Ascending aorta (tissue), 2 donors: ENCODE measurements around the gene ASIC3. TPM values are rescaled to one million over a fixed set of nuclear protein-coding genes. Genes with fewer than 3 reads are reported as not detected.

Experiments used
- DNase-seq, 2 donors: peaks; one replicate each; pipeline ENCODE4 v3.0.0-alpha.2; 2019; ENCODE audit warnings: low spot score in 2 of 2
- H3K27ac ChIP-seq, 2 donors: fragments of 200-600 bp; sonication (generic); one replicate each; pipeline ENCODE4 v1.5.1; 2016 to 2017; ENCODE audit warnings: mild to moderate bottlenecking in 1 of 2
- H3K27me3 ChIP-seq: fragments of 200-600 bp; sonication (generic); one replicate; pipeline ENCODE4 v1.5.1; 2017
- H3K36me3 ChIP-seq, 2 donors: fragments of 200-600 bp; sonication (generic); one replicate each; pipeline ENCODE4 v1.5.1; 2016
- H3K4me1 ChIP-seq, 2 donors: fragments of 200-600 bp; sonication (generic); one replicate each; pipeline ENCODE4 v1.5.1; 2016 to 2017; ENCODE audit warnings: mild to moderate bottlenecking in 1 of 2
- H3K4me3 ChIP-seq, 2 donors: fragments of 200-600 bp; sonication (generic); one replicate each; pipeline ENCODE4 v1.5.1; 2016 to 2017; ENCODE audit warnings: mild to moderate bottlenecking in 1 of 2
- H3K9me3 ChIP-seq, 2 donors: fragments of 200-600 bp; sonication (generic); one replicate each; pipeline ENCODE4 v1.5.1; 2016
- CTCF ChIP-seq, 3 experiments: fragments of 200-600 bp in 2 of 3; fragments of 450-650 bp in 1 of 3; sonication (generic) in 2 of 3; IDR thresholded peaks; one replicate each; pipeline ENCODE4 v1.5.1; 2016 to 2019; ENCODE audit warnings: antibody characterized with exemption in 3 of 3, mild to moderate bottlenecking in 1 of 3, moderate library complexity in 1 of 3
- intact Hi-C: fragments of 100-400 bp; cut with DNase I; formaldehyde crosslinking; loops from one replicate; pipeline ENCODE4 v1.15.1; 2023
- total RNA-seq: library from RNA; depleted of rRNA; stranded (reverse); fragments of >200 nt; gene quantifications from one replicate; pipeline ENCODE4 v1.1.0, GENCODE V29; 2016

The ASIC3 gene
- total RNA-seq, 1 donor from 2014 or later, result not detected

- H3K4me1 ChIP-seq, result peaks cover 4 to 5% of the 10 kb centered on the region in 2 donors
- intact Hi-C loops, result no loop called here
- DNase-seq, result no peak
- peak; percentile 56 to 75 (median 57) for TF ChIP-seq CTCF (IDR thresholded peaks at IDR 0.05)
- peak overlapping the region in 1 of 2 donors; percentile 20 for H3K4me3 ChIP-seq
- no peaks in the 10 kb centered on the region for H3K9me3 ChIP-seq
- H3K36me3 ChIP-seq, result no peaks in the 10 kb centered on the region
- peaks cover 8% of the 10 kb centered on the region for H3K27me3 ChIP-seq
- H3K27ac ChIP-seq, result no peak overlapping the region
These were observed 39.6 kb upstream of the ASIC3 start for GRCh38 chr7:151008511-151009323.

- peaks cover 8% of the 10 kb centered on the region for H3K27me3 ChIP-seq
- TF ChIP-seq CTCF (IDR thresholded peaks at IDR 0.05), result no peak
- no peaks in the 10 kb centered on the region for H3K9me3 ChIP-seq
- no peak for DNase-seq
- peaks cover 5 to 9% of the 10 kb centered on the region in 2 donors for H3K4me1 ChIP-seq
- no peak overlapping the region for H3K27ac ChIP-seq
- intact Hi-C loops, result loop anchor here (5.0 kb wide), 1 partner anchor 103 kb away; no protein-coding TSS in a partner anchor
- no peak overlapping the region for H3K4me3 ChIP-seq
- H3K36me3 ChIP-seq, result no peaks in the 10 kb centered on the region
These were observed 38.8 kb upstream of the ASIC3 start for GRCh38 chr7:151009327-151010036.

GRCh38 chr7:151010037-151010306 is 38.4 kb upstream of the ASIC3 start:
- no peak for TF ChIP-seq CTCF (IDR thresholded peaks at IDR 0.05)
- Histone ChIP-seq H3K4me3 (no peak overlapping the region), H3K36me3 (no peaks in the 10 kb centered on the region), H3K27ac (no peak overlapping the region), H3K9me3 (no peaks in the 10 kb centered on the region), H3K27me3 (peaks cover 8% of the 10 kb centered on the region), H3K4me1 (peaks cover 5 to 9% of the 10 kb centered on the region in 2 donors)
- intact Hi-C loops, result loop anchor here (5.0 kb wide), 1 partner anchor 102 kb away; no protein-coding TSS in a partner anchor
- DNase-seq, result no peak

- intact Hi-C loops, result loop anchor here (5.0 kb wide), 1 partner anchor 102 kb away; no protein-coding TSS in a partner anchor
- H3K27me3 ChIP-seq, result peaks cover 8% of the 10 kb centered on the region
- H3K4me1 ChIP-seq, result peaks cover 5 to 9% of the 10 kb centered on the region in 2 donors
These were observed 37.8 kb upstream of the ASIC3 start for GRCh38 chr7:151010307-151011096.

More at GRCh38 chr7:151010307-151011096, 37.8 kb upstream of the ASIC3 start:
- no peak for TF ChIP-seq CTCF (IDR thresholded peaks at IDR 0.05)
- Histone ChIP-seq H3K36me3 (no peaks in the 10 kb centered on the region), H3K9me3 (no peaks in the 10 kb centered on the region), H3K4me3 (no peak overlapping the region), H3K27ac (no peak overlapping the region)
- no peak for DNase-seq
